Measurements from ENCODE around the gene CLIC5.

CLIC5 gene

DNA sequence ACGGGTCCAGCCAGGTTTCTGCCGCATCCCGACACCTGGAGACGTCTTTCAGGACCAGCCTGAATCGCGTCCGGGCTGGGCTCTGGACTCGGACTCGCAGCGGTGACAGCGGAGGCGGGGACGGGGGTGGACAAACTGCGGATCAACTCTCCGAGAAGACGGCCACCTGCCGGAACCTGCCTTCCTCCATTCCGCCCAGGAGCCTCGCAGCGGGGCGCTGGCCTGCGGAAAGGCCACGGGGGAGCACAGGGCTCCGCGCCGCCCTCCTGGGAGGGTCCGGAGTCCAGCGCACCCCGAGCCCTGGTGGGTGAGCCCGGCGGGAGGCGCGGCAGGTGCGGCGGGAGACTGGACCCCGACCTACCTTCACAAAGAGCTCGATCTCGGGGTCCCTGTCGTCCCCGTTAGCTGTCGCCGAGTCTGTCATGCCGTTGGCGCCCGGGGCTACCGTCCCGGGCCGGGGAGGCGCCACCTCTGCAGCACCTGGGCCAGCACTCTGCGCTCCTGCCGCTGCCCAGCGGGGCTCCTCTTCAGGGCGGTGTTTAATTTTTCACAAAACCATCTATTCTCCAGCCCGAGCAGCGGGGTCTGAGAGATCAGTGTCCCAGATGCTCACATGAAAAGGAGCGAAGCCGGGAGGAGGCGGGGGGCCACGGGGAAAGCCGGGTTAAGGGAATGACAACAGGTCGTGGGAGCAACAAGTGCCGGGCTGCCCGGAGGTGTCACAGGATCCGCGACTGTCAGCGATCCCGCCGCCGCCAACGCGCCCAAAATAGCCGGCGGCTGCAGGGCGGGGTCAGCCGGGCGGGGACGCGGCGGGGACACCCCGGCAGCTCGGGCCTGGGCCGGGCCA is at the start of gene CLIC5:
CLIC5 (minus strand) TSS at position 742 of the 850 bp plus-strand sequence; CDS start at position 424, 318 bp downstream.
- DNase-seq (ENCODE audit: low spot score): peak; percentile 18

DNA sequence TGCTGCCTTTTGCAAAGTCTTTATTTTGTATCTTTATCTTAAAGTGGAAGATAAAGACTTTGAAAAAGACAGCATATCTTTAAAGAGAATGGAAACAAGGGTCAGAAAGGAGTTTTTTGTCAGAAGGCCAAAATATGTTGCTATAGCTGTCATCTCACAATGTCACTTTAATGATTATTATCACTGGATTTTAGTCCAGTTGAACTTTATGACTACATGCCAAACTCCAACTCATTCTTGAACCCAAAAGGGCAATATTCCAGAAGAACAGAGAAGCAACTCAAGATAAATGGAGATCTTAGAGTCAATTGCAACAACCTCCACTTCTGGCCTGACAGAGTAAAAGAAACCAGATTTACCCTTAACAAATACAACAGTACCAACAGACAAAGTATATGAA is 47.3 kb upstream of the CLIC5 start:
- DNase-seq (ENCODE audit: low spot score): no peak

DNA sequence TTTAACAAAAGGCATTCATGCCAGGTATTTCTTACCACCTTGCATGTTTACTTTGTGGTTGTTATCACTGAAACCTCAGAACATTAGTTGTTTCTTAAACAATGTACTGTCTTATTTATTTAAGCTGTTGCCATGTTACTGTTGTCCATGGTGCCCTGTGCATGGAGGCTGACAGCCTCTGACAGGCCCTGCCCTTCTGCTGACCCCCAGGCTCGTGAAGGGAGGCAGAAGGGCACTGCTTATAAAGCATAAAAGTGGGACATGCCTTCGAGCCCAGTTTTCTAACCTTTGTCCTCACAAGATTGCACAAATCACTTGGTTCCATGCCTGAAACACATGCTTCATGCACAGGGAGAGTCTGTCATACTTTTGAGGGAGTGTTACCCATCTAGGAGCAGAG is 46.7 kb upstream of the CLIC5 start:
- DNase-seq (ENCODE audit: low spot score): no peak

DNA sequence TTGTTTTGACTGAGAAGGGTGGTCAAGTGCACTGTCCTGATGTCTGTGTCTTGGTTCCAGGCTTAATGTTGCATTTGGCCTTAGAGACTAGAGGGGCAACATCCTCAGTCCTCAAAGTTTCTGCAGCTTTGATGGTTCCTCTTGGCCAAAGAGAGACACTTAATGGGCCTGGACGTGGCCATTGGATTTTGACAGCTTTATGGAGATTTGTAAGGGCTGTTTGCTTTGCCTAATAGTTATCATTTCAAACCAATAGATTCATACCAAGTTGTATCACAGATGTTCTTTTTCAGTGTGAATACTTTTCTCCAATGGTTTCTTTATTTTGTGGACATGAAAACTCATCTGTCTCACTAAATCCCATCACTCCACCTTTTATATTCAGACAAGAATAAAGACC is 45.8 kb upstream of the CLIC5 start:
- no peak for DNase-seq (ENCODE audit: low spot score)

DNA sequence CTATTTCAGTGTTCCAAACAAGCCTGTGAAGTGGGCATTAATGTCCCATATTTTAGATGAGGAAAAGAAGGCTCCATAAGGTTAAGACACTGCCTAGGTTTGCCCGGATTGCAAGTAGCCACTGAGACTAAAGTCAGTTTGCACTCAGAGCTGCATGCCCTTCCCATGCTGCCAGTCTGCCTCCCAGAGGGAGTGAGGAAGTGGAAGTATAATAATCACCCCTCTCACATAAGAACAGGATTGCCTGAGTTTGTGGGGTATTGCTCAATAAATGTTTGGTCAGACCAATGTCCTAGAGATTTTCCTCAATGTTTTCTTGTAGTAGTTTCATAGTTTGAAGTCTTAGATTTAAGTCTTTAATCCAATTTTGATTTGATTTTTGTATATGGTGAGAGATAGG is 43.9 kb upstream of the CLIC5 start:
- no peak for DNase-seq (ENCODE audit: low spot score)

DNA sequence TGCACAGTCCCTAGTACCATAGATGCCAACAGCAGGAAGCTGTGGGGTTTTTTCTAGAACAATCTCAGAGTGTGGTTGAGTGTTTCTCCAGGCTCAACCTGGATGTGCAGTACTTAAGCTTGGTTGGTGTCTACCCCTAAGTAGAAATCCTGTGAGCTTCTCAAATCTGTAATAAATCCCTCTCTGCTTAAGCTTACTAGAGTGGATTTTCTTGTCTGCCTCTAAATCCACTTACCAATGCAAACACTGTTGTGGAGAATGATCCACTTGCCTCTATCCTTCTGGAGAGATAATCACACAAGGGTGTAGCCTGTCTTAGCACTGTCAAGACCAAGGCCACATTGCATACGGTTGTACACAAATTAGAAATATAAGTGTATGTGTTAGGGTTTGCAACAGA is 43.3 kb upstream of the CLIC5 start:
- no peak for DNase-seq (ENCODE audit: low spot score)

DNA sequence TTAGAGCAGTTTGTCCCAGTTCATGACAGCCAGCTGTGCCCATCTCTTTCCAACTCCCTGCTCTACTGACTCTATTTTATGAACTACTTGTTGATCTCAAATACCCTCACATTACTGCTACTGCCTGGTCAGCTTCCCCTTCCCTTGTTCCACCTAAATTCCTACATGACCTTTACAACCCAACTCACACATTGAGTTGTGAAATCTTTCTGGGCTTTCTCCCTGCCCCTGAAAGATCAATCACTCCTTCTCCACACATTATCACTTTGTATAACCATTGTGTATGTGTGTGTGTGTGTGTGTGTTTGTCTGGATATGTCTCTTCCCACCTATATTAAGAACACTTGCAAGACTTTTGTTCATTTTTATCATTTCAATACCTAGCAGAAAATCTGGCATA is 42.1 kb upstream of the CLIC5 start:
- DNase-seq (ENCODE audit: low spot score): no peak

DNA sequence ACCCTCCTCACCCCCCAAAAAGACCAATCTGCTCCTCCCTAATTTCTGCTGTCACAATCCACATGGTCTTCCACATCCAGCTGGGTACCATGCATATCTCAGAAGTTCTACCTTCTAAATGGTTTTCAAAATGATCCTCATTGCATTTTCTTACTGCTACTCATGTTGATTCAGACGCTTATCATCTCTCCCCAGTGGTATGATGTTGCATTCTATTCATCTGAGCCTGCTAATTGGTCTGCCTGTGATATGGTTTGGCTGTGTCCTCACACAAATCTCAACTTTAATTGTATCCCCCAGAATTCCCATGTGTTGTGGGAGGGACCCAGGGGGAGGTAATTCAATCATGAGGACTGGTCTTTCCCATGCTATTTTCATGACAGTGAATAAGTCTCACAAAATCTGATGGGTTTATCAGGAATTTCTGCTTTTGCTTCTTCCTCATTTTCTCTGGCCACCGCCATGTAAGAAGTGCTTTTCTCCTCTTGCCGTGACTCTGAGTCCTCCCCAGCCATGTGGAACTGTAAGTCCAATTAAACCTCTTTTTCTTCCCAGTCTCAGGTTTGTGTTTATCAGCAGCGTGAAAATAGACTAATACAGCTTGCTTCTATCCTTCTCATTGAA is 41.4 kb upstream of the CLIC5 start:
- no peak for DNase-seq (ENCODE audit: low spot score)

DNA sequence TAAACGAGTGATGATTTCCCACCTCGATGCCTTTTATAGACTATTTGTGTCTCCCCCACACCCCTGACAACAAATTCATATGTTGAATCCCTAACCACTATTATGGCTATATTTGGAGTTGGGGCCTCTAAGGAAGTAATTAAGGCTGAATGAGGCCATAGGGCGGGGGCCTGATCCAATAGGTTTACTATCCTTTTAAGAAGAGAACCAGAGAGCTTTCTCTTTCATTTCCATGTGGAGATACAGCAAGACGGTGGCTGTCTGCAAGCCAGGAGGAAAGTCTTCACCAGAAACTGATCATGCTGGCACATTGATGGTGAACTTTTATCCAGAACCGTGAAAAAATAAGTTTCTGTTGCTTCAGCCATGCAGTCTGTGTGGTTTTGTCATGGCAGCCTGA is 38.9 kb upstream of the CLIC5 start:
- no peak for DNase-seq (ENCODE audit: low spot score)

DNA sequence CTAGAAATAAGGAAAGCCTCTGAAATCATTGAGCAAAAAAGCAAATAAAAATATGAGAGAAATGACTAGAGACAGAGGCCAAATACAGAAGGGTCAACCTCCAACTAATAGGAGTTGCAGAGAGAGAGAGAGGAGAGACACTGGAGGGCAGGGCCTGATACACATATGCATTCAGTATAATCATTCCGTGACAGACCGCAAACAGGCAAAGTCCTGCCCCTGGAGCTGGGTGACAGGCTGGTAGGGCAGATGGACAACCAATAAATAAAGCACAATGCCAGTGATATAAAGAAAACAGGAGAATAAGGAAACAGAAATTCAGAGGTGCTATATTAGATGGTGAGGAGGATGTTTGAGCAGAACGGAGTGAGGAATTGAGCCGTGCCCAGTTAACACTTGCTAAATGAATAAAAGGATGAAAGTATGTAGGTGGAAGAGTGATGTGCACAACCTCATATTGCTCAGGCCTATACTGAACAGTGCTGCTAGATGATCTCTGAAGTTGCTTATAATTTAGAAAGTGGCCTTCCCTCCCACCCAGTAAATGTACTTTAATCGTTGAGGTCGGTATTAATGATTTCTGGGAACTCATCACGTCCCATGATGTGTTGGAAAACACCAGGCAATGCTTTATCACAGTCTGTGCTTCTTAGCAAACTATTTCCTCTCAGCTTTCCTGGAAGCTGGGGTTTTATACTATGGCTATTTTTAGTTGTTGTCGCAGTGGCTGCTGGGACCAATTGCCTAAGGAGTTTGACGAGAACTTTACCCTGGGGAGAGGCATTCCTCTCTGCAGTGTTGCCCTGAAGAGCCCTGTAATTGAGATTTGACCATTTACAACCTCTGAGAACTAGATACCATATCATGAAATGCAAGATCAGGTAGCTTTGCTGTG is 37.6 kb upstream of the CLIC5 start:
- no peak for DNase-seq (ENCODE audit: low spot score)

DNA sequence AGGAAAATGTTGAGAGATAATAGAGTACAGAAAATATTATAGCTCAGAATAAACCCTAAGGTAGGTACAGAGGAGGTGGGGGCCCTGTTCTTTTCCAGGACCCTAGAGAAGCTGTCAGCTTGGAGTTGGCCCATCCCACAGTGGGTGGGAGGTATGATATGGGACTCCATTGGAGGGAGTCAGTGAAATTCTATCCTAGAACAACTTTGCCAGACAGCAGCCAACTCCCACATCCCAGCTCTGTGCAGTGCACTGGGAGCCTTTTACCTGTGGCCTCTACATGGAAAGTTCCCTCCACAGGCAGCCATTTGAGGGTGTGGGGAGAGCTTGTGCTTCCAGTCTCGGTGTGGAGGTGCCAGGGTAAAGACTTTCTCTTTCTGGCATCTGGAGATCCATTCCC is 36.8 kb upstream of the CLIC5 start:
- no peak for DNase-seq (ENCODE audit: low spot score)

DNA sequence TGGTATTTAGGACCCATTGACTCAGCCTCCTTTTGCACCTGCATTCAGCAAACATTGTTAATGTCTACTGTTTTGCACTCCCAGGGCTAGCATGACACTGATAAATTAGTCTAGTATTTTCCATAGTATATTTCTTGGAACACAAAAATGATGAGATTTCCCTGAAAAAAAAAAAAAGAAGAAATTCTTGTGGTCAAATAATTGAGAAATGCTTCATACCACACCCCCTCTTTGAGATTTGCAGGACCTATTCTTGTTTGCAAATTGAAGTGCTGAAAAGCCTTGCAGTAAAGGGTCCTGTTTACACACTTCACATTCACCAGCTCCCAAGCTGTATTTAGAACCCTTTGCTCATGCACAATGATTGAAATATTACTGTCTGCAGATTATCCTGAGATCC is 36.3 kb upstream of the CLIC5 start:
- DNase-seq (ENCODE audit: low spot score): peak; percentile 34

DNA sequence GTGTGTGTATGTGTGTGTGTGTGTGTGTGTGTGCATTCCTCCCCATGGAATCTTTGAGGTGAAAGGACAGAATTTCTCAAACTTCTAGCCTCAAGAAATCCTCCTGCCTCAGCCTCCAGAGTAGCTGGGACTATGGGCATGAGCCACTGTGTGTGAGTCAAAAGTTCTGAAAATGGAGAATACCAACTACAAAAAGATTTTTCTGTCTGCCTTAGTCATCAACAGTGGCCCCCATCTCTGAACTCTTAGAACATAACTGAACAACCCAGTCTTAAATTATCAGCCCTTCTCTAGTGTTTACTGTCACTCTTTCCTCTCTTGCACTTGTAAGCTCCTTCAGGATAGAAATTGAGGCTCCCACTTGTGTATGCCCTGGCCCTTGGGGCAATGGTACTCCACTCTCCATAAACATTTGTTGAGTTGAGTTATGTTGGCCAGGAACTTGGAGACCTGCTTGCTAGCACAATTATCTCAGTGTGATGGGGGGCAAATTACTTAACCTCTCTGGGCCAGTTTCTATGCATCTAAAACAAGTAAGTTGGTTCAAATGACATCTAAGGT is 35.3 kb upstream of the CLIC5 start:
- DNase-seq (ENCODE audit: low spot score): no peak

DNA sequence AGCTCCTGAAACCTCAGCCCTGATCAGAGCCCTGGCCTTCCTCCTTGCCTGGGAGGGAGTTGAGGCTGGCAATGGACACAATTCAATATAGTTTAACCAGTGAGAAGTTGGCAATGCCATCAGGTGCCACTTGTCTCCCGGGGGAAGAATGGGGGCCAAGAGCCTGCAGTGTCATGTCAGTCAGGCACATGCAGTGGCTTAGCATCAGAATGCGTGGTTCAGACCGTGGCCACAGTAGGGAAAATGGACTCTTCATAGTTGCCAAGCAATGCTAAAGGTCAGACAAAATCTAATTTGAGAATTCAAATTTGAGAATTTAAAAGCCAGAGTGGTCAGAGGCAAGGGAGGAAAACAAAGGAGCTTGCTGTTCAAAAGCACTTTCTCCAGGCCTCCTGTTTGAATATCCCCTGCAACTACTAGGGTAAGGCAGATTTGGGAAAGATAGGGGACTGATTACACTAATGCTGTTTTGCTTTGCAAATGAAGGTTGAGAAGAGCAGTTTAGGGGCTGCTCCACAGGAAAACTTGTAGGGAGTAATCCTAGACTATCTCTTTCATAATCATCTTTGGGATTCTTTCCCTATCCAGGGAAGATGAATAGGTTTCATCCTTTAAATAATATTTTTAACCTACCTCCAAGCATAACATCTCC is 33.1 kb upstream of the CLIC5 start:
- DNase-seq (ENCODE audit: low spot score): no peak

DNA sequence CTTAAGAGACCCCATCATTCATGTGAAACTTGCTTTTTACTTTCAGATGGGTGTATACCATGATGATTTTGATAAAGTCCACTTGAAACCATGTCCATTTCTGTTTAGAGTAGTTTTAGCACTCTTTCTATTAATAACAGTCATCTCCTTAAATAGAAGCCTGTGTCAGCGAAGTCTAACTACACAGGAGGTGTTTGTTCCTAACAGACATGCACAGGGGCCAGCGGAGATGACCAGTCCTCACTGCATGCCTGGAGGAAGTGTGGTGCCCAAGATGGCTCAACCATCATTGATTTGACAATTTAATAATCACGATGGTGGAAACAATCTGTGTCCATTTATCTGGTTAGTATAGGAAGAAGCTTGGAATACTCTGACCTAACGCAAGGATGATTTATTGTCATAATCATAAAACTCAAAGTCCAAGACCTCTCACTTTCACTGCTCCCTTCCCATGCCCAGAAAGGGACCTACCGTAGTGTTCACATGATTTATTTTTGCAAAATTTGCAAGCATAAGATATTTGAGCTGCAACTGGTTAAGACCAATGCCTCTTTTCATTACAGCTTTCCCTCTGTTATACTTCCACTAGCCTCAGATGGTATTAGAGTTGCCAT is 31.0 kb upstream of the CLIC5 start:
- DNase-seq (ENCODE audit: low spot score): no peak

DNA sequence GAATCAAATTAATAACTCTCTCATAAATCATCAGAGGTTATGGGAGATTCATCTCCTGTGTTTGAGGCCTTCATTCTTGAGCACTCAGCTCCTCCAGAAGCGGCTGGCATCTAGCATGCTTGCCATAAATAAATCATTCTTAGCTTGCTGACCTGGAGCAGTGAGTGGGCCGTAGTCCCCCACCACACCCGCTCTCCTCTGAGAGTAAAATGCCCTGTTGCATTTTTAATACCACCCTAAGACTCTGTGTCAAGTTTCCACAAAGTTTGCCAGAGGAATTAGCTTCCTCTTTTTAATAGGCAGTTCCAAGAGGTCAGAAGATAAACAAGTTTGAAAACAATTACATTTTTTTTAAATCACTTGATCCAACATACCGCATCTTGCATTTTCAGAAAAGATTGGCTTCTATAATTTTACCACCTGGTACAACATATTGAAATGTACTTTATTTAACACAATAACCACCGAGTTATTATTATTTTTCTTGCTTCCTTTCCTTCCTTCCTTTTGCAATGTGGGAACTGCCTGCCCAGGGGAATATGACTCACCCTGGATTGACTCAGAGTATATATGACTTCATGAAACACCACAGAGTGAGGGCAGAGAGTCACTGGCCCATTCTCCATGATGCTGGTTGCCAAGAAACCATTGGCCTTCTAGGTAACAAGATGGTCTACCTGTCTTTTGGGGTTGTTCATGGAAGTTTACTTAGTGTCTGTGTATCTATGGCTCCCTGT is 29.4 kb upstream of the CLIC5 start:
- peak; percentile 64 for DNase-seq (ENCODE audit: low spot score)

DNA sequence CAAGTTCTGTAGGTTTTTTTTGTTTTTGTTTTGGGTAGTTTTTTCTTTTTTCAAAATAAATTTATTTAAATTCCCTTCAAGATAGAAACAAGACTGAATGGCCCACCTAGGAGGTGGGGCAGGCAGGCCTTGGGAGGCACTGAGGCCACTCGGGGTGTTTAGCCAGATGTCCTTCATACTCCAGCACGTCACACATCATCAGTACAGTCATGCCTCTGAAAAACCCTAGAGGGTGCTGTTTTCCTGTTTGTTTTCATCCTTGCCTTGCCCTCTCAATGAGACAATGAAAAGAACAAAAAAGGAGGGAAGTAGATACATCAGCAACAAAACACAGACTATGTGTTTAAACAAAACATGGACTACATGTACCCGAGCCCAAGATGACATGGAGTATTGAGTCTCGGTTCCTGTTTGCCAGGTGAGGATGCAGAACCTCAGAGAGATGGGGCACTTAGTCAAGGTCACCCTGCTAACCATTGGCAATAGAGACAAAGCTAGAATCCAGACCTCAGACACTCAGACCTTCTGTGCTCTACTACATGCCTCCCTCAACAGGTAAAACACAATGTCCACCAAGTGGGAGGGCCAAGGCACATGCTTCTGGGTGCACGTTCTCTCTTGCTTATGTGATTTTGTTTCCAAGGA is 26.8 kb upstream of the CLIC5 start:
- DNase-seq (ENCODE audit: low spot score): peak; percentile 52

DNA sequence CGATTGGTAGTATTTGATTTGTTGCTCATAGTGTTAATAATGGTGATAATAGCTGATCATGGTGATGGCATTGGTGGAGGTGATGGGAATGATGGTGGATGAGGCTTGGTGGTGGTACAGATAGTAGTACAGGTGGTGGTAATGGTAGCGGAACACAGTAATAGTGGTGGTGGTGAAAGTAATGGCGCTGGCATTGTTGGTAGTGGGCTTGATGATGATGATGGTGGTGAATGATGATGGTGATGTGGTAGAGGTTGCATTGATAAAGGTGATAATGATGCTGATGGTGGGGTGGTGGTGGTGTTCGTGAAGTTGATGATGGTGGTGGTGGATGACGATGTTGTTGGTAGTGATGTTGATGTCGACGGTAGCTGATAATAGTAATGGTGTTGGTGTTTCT is 24.6 kb upstream of the CLIC5 start:
- no peak for DNase-seq (ENCODE audit: low spot score)

DNA sequence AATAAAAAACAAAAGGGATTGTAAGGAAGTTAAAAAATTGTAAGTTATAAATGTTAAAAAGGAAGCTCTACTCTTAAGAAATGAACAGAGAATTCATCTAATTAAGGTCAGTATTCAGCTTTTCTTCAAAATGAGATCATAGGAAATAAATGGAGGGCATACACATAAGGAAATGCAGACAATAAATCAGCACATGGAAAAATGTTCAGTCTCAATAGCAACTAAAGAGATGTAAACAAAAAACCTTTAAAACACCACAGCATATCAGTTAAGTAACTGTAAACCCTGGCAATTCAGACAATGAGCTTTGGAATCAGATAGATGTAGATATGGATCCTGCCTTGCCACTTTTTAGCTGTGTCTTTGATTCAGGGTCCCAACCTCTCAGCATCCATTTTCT is 24.0 kb upstream of the CLIC5 start:
- DNase-seq (ENCODE audit: low spot score): no peak

DNA sequence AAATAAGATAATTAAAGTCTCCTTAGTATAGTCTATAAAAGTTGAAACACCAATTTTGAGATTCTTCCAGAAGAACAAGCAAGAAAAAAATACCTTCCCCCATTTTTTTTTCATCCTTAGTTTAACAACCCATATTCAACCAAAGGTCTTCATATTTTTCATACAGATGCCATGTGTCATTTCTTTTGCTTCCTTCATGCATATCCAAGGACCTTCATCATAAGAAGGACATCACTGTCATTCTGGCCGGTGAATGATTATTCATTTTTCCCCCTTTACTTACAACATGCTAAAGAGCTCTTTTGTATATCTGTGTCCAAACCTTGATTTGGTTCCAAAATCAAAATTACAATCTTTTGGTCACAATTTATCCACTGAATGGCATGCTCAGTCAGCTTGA is 21.3 kb upstream of the CLIC5 start:
- no peak for DNase-seq (ENCODE audit: low spot score)

All from GM03348 (cell line).